Retinal pigment epithelial cell (primary cell): ENCODE measurements around the gene PKP2.
"Not testable (repeated sequence)": the region's sequence is repeated elsewhere in the genome, so short reads cannot be mapped to it uniquely, and the experiment has no call there.

Experiments
- DNase-seq: peaks from one replicate; pipeline ENCODE4 v3.0.0-alpha.2; 2010; ENCODE audit warnings: low read depth
- H3K4me3 ChIP-seq: 2 replicates; pipeline ENCODE4 v1.5.1; 2011; ENCODE audit warnings: mild to moderate bottlenecking, low read length, control low read depth, moderate library complexity
- CTCF ChIP-seq: conservative IDR thresholded peaks from 2 replicates; pipeline ENCODE4 v1.5.1; 2011; ENCODE audit warnings: low read depth, low read length, control low read depth, inconsistent platforms

PKP2 gene

GRCh38 chr12:32877601-32878459 lies 18.7 kb downstream of the PKP2 start:
- no peak for DNase-seq
- H3K4me3 ChIP-seq: no peak overlapping the region

GRCh38 chr12:32876004-32876403 lies 20.6 kb downstream of the PKP2 start:
- no peak for TF ChIP-seq CTCF
- no peak for DNase-seq
- no peak overlapping the region for H3K4me3 ChIP-seq

More at GRCh38 chr12:32877601-32878459, 18.7 kb downstream of the PKP2 start:
- TF ChIP-seq CTCF: no peak

GRCh38 chr12:32874975-32875374 lies 21.6 kb downstream of the PKP2 start:
- TF ChIP-seq CTCF: no peak
- H3K4me3 ChIP-seq: no peak overlapping the region

GRCh38 chr12:32874078-32874477 lies 22.5 kb downstream of the PKP2 start:
- DNase-seq: no peak
- H3K4me3 ChIP-seq: no peak overlapping the region
- TF ChIP-seq CTCF: no peak

More at GRCh38 chr12:32874975-32875374, 21.6 kb downstream of the PKP2 start:
- DNase-seq: no peak

- not testable (repeated sequence) for DNase-seq, H3K4me3 ChIP-seq
Measured at GRCh38 chr12:32872416-32872815, 24.2 kb downstream of the PKP2 start.

- peak; percentile 71 for DNase-seq
- TF ChIP-seq CTCF: no peak
- H3K4me3 ChIP-seq: no peak overlapping the region
Measured at GRCh38 chr12:32870716-32871115, 25.9 kb downstream of the PKP2 start.

- no peak for DNase-seq
- no peak overlapping the region for H3K4me3 ChIP-seq
- TF ChIP-seq CTCF: no peak
Measured at GRCh38 chr12:32868885-32869284, 27.7 kb downstream of the PKP2 start.
